GM18508 (cell line): Measurements from ENCODE around the gene NUMB.
"Not testable (repeated sequence)": the region's sequence is repeated elsewhere in the genome, so short reads cannot be mapped to it uniquely, and the experiment has no call there.

Source experiments
- ATAC-seq: cut with Tn5 transposase; IDR thresholded peaks from one replicate; pipeline ENCODE4 v1.9.1; 2021; ENCODE audit warnings: moderate number of reproducible peaks; ENCODE audit not compliant: insufficient read depth, unreplicated experiment

The NUMB gene

DNA sequence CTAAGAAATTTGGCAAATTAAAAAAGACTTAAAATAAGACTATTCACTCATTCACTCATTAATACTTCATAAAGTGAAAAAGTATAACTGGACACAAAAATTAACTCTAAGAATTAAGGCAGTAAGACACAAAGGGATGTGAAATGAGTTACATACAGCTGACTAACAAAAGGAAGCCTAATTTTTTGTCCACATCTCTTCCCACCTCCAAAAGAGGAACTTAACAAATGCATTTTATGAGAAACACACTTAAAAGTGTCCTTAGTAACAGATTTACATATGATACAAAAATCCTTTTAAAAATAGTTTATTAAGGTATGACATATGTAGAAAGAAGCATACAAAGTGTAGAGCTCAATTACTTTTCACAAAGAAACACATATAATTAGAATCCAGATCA, 88.9 kb downstream of the NUMB start:
- no peak for ATAC-seq

DNA sequence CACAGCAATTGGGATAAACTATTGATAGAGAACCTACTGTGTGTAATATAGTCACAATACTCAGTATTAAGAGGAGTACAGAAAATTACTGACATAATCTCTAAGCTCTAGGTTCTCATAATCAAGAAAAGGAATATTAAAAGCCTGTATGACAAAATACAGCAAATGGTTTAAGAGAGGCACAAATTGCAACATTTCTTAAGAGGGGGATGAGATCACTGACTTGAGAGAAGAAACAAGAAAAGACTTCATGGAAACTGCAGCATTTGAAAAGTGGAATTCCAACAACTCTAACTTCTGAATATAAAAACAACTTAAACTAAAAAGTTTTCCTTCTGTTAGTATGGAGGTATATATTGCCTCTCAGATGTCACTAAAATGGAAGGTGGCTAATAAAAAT, 89.7 kb downstream of the NUMB start:
- ATAC-seq, result no peak

GRCh38 chr14:73365727-73366126, 92.6 kb downstream of the NUMB start:
- no peak for ATAC-seq

GRCh38 chr14:73364559-73364958, 93.8 kb downstream of the NUMB start:
- no peak for ATAC-seq

DNA sequence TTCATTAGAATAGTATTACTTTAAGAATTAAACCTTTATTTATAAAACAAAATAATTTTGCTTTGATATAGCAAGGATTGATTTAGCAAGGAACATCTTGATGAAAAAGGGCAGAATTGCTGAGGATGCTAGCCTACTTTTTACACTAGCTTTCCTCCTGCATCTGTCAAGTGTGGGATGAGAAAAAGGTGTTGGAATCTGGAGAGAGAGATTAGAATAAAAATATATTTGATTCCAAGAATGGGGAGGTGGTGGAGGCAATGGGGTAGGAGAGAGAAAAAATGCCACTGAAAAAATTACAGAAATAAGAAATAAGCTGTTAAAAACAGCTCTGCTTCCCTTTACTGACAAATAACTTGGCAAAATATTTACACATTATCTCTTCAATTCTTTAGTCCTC, 98.9 kb downstream of the NUMB start:
- no peak for ATAC-seq

DNA sequence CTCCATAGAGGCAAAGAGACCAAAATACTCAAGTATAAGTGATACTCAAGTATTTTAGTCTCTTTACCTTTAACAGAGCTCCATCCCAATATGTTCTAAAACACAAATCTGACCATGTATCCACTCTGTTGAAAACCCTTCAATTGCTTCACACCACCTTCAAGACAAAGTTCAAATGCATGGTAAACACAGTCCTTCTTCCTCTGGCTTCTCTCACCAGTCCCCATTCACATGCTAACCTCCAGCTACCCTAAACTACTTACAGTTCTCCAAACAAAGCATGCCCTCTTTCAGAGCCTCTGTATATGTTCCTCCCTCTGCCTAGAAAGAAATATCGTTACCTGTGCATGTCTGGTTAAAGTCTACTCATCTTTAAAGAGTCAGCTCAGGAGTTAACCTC, 100.2 kb downstream of the NUMB start:
- ATAC-seq, result no peak

- ATAC-seq, result not testable (repeated sequence)
Observed at GRCh38 chr14:73349091-73349490, 109.3 kb downstream of the NUMB start.

DNA sequence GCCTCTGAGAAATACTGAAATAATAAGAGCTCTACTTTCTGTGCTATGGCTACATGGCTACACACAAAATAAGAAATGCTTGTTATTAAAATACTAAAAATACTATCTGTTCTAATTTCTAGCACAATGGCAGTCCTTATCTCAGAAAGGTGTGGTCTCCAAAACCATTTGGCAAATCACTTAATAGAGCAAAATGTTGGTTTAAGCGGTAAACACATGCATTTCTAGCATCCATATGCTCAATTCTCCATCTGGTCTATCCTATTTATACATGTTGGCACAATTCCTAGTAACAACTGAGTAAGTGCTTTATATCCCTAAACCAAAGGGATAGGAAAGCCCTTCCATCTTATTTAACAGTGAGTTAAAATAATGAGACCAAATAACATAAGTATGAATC, 114.0 kb downstream of the NUMB start:
- ATAC-seq, result no peak

DNA sequence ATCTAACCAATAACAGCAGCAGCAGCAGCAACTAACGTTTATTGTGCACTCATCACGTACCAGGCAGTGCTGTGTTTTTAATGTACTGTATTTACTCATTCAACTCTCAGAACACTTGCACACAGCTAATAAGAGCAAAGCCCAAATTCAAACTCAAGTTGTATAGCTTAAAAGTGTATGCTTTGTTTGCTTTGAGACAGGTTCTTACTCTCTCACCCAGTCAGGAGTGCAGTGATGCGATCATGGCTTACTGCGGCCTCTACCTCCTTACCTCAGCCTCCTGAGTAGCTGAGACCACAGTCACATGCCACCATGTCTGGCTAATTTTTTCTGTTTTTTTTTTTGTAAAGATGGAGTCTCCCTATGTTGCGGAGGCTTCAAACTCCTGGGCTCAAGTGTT, 115.7 kb downstream of the NUMB start:
- no peak for ATAC-seq

DNA sequence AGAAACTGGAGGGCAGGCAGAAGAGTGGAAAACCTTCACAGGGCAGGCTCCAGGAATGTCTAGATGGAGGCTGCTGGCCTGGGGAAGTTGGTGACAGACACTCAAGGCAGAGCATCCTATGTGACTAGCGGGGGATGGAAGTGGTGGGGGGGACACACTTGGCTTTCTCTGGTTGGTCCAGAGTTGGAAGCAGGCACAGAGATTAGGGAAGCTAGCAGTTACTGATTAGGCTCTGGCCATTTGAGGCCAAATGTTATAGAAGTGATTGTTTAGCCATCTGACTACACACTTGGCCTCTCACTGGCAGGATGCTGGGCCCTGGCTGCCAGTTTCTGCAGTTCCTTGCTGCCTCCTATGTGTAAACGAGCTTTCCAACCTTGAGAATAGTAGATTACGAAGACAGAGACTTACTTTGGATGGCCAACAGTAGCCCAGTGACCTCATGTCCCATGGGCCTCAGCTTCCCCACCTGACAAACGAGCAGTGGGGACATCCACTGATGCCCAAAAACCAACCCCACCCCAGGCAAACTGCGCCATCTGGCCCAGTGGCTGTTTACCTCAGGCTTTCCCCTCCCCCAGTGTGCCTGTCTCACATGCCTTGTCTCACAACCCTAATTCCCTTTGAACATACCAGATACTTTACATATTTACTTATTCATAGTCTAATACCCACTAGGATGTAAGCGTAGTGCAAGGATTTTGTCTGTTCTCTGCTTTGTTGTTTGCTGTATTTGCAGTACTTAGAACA, 118.3 kb downstream of the NUMB start:
- no peak for ATAC-seq

DNA sequence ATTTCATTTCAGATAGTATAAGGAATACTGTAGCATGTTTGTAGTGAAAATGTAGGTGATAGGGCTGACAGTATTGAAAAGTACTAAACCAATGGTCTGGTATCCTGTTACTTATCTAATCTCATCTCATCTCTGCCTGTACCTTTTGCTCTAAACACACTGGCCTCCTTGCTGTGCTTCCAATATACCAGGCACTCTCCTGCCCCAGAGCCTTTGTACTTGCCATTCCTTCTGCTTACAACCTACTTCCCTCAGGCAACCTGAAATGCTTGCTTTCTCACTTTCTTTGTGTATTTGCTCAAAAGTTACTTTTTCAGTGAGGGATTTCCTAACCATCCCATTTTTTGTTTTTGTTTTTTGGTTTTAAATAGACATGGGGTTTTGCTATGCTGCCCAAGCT, 119.1 kb downstream of the NUMB start:
- ATAC-seq, result no peak

- no peak for ATAC-seq
Observed at GRCh38 chr14:73338551-73338950, 119.8 kb downstream of the NUMB start.

DNA sequence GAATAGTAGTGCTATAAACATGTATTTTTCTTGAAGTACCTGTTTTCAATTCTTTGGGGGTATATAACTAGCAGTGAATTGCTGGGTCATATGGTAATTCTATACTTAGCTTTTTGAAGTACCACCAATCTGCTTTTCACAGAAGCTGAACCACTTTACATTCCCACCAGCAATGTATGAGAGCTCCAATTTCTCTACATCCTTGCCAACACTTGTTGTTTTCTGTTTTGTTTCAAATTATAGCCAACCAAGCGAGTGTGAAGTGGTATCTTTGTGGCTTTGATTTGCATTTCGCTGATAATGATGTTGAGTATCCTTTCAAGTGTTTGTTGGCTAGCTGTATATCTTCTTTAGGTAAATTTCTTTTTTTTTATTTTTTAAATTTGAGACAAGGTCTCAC, 125.3 kb downstream of the NUMB start:
- ATAC-seq, result no peak

- ATAC-seq, result no peak
Observed at GRCh38 chr14:73325630-73326299, 132.6 kb downstream of the NUMB start.

- no peak for ATAC-seq
Observed at GRCh38 chr14:73325063-73325462, 133.3 kb downstream of the NUMB start.

DNA sequence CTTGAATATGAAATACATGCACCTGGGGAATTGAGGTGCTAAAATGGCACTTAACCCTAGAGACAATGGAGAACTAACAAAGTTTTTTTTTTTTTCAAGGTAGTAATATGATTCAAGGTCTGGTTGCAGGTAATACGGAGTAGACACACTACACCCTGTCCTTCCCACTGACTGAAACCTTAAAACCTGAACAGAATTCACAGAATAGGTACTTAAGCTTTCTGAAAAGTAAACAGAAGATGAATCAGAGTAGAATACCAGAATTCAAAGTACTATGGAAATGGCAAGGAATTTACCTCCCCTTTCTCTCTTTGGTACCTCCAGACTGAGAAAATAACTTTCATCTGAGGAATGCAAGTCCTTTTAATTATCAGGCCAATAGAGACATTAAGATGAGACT, 133.8 kb downstream of the NUMB start:
- ATAC-seq, result no peak

DNA sequence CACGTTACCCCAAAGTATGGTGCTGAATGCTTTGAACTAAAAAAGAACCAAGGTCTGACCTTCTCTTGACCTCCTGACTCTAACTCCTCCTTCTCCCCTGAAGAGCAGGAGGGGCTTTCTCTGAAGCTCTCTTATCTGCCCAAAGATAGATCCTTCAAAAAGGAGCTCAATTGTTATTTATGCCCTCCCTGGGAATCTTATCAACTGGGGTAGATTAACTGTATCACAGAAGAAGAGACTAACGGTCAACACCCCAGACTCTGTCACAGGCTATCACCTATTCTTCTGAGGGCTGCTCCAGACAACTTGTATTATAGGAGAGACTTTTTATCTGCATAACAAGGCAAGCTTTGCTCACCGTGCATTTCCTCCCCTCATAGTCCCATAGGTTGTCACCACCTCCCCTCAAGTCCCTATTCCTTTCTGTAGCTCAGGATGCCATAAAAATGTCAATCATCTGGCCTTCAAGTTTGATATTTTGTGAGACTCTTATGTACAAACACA, 134.4 kb downstream of the NUMB start:
- no peak for ATAC-seq

DNA sequence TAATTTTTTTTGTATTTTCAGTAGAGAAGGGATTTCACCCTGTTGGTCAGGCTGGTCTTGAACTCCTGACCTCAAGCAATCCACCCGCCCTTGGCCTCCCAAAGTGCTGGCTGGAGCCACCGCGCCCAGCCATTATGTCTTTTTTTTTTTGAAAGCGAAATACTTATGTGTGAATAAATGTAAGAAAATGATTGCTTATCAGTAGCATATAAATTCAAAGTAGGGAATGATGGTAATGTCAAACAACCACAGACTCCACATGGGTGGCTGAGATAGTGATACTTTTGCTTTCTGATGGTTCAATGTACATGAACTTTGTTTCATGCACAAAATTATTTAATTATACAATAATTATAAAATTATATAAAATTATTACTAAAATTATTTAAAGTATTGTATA, 145.2 kb downstream of the NUMB start:
- no peak for ATAC-seq

DNA sequence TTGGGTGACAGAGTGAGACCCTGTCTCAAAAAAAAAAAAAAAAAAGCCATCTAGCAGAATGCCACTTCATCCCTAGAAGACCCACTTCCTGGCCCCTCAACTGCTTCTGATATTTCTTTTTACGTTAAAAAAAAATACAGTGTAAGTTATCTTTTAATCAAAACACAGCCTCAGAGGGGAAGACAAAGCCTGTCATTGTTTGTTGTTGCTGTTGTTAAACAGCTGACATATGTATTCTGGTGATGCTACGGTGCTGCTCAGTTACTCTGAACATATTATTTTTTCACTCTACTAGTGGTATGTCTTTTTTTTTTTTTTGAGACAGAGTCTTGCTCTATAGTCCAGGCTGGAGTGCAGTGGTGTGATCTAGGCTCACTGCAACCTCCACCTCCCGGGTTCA, 145.7 kb downstream of the NUMB start:
- ATAC-seq, result no peak

GRCh38 chr14:73311708-73312030, 146.7 kb downstream of the NUMB start:
- no peak for ATAC-seq

DNA sequence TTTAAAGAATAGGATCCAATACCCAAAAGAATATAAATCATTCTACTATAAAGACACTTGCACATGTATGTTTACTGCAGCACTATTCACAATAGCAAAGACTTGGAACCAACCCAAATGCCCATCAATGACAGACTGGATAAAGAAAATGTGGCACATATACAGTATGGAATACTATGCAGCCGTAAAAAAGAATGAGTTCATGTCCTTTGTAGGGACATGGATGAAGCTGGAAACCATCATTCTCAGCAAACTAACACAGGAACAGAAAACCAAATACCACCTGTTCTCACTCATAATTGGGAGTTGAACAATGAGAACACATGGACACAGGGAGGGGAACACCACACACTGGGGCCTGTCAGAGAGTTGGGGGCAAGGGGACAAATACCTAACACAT, 149.1 kb downstream of the NUMB start:
- not testable (repeated sequence) for ATAC-seq

DNA sequence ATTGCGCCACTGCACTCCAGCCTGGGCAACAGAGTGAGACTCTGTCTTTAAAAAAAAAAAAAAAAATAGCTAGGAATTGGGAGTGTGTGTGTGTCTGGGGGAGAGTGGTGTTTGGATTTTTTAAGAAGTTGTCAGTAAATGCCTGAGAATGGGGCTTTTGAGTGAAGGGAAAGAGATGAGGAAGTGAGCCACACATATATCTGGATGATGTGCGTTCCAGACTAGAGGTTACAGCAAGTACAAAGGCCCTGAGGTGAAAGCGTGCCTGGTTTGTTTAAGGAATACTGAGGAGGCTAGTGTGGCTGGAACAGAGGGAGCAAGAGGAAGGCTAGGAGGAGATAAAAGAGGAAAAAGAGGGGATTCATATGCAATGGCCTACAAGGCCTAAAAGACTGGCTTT, 151.1 kb downstream of the NUMB start:
- ATAC-seq, result no peak
